DND-41 (cell line): ENCODE measurements around the gene PLA2G4A.

Source experiments
- CTCF ChIP-seq: IDR thresholded peaks from 2 replicates; pipeline ENCODE4 v1.5.1; 2012; ENCODE audit warnings: borderline replicate concordance, low read length, moderate library complexity, mild to moderate bottlenecking; ENCODE audit not compliant: poor library complexity, severe bottlenecking; ENCODE audit errors: extremely low read depth
- EZH2 ChIP-seq: IDR thresholded peaks from 3 replicates; pipeline ENCODE4 v1.6.1; 2012; ENCODE audit warnings: borderline replicate concordance, low read depth, mild to moderate bottlenecking, moderate library complexity, low read length, inconsistent platforms; ENCODE audit not compliant: severe bottlenecking

- TF ChIP-seq CTCF: no peak
- TF ChIP-seq EZH2: no peak
Observed at GRCh38 chr1:186903374-186904136, 74.8 kb downstream of the PLA2G4A start.
